ENCODE data around the gene MYO9A.

The MYO9A gene

DNA sequence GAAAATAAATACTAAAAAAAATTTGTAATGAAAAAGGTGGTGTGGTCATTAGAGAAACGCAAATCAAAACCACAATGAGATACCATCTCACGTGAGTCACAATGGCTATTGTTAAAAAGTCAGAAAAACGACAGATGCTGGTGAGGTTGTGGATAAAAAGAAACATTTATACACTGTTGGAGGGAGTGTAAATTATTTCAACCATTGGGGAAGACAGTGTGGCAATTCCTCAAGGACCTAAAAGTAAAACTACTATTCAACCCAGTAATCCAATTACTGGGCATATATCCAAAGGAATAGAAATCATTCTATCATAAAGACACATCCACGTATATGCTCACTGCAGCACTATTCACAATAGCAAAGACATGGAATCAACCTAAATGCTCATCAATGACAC is 120.3 kb downstream of the MYO9A start:
- H3K4me3 ChIP-seq (ENCODE audit: control insufficient read depth, low read depth, low read length), result no peak overlapping the region
- no peak for DNase-seq (ENCODE audit: low read depth)
- TF ChIP-seq, protein P1, sequence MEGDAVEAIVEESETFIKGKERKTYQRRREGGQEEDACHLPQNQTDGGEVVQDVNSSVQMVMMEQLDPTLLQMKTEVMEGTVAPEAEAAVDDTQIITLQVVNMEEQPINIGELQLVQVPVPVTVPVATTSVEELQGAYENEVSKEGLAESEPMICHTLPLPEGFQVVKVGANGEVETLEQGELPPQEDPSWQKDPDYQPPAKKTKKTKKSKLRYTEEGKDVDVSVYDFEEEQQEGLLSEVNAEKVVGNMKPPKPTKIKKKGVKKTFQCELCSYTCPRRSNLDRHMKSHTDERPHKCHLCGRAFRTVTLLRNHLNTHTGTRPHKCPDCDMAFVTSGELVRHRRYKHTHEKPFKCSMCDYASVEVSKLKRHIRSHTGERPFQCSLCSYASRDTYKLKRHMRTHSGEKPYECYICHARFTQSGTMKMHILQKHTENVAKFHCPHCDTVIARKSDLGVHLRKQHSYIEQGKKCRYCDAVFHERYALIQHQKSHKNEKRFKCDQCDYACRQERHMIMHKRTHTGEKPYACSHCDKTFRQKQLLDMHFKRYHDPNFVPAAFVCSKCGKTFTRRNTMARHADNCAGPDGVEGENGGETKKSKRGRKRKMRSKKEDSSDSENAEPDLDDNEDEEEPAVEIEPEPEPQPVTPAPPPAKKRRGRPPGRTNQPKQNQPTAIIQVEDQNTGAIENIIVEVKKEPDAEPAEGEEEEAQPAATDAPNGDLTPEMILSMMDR (IDR thresholded peaks at IDR 0.05; ENCODE audit: control insufficient read depth, insufficient read depth, low read depth, low read length, missing control alignments), result no peak

DNA sequence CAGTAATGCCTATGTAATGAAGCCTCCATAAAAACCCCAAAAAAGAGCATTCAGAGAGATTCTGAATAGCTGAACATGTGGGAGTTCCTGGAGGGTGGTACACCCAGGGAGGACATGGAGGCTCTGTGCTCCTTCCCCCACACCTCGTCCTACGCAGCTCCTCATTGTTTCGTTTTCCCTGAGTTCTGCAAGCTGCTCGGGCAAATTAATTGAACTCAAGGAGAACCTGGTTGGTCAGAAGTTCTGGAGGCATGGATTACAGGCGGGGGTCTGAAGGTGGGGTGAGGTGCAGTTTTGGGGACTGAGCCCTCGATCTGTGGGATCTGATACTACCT is 142.2 kb downstream of the MYO9A start:
- TF ChIP-seq, protein P1 (IDR thresholded peaks at IDR 0.05; ENCODE audit: control insufficient read depth, insufficient read depth, low read depth, low read length, missing control alignments), result no peak
- H3K4me3 ChIP-seq (ENCODE audit: control insufficient read depth, low read depth, low read length), result no peak overlapping the region
- DNase-seq (ENCODE audit: low read depth), result no peak

DNA sequence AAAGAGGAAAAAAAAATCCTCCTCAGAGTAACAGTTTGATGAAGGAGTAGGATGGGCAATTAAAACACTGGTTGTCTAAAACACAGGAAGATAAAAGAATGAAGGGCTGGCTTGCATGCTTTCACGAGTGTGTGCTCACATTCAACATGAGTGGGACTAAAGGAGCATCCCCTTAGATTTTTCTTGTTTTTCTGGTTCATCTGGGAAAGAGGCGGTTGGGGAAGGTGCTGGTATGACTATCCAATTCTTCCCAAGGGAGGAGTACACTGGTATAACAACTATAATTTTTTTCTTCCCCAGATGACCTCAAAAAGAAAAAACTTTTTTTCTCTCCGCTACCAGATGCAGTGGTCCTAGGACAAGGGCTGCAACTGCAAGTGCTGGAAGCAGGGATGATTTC is 143.7 kb downstream of the MYO9A start:
- TF ChIP-seq, protein P1 (IDR thresholded peaks at IDR 0.05; ENCODE audit: control insufficient read depth, insufficient read depth, low read depth, low read length, missing control alignments), result no peak
- no peak for DNase-seq (ENCODE audit: low read depth)
- no peak overlapping the region for H3K4me3 ChIP-seq (ENCODE audit: control insufficient read depth, low read depth, low read length)

- H3K4me3 ChIP-seq (ENCODE audit: control insufficient read depth, low read depth, low read length), result no peak overlapping the region
- DNase-seq (ENCODE audit: low read depth), result no peak
- TF ChIP-seq, protein P1 (IDR thresholded peaks at IDR 0.05; ENCODE audit: control insufficient read depth, insufficient read depth, low read depth, low read length, missing control alignments), result no peak
Measured at GRCh38 chr15:71973366-71973765, 144.6 kb downstream of the MYO9A start.

DNA sequence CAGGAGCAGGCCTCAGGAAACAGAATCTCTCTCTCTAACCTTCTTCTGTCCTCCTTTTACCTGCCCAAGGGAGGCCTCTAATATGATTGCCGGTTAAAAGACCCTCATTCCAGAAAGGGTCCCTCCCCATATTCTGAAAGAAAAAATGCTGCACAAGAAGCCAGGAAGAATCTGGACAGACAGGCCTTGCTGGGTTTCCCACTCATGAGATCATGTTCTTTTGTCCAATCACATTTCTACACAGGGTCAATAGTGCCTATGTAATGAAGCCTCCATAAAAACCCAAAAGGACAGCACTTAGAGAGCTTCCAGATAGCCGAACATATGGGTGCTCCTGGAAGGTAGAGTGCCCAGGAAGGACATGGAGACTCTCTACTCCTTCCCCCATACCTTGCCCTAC is 146.0 kb downstream of the MYO9A start:
- no peak for DNase-seq (ENCODE audit: low read depth)
- no peak overlapping the region for H3K4me3 ChIP-seq (ENCODE audit: control insufficient read depth, low read depth, low read length)
- TF ChIP-seq, protein P1 (IDR thresholded peaks at IDR 0.05; ENCODE audit: control insufficient read depth, insufficient read depth, low read depth, low read length, missing control alignments), result no peak

DNA sequence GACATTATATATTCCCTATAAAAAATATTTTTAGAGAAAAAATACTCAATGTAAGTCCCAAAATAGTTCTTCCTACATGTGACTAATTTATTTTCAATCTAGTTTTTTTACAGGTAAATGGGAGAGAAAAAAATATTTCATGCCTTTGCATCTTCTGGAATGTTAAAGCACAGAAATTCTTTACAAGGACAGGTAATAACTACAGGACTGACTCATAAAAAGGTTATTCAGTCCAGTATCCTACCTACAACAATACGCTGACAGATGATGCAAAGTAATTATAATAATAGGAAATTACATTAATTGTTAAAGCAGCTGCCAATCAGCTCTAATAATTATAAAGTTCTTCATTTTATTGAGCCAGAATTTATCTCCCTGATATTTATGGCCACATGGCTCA is 147.5 kb downstream of the MYO9A start:
- TF ChIP-seq, protein P1 (IDR thresholded peaks at IDR 0.05; ENCODE audit: control insufficient read depth, insufficient read depth, low read depth, low read length, missing control alignments), result no peak
- H3K4me3 ChIP-seq (ENCODE audit: control insufficient read depth, low read depth, low read length), result no peak overlapping the region

GRCh38 chr15:71962537-71962936 is 155.4 kb downstream of the MYO9A start:
- H3K4me3 ChIP-seq (ENCODE audit: control insufficient read depth, low read depth, low read length), result no peak overlapping the region
- DNase-seq (ENCODE audit: low read depth), result no peak
- TF ChIP-seq, protein P1 (IDR thresholded peaks at IDR 0.05; ENCODE audit: control insufficient read depth, insufficient read depth, low read depth, low read length, missing control alignments), result no peak

More for the DNA sequence above, 147.5 kb downstream of the MYO9A start:
- no peak for DNase-seq (ENCODE audit: low read depth)
